ENCODE measurements around the gene DOCK2. TPM values are rescaled to one million over a fixed set of nuclear protein-coding genes. Genes with fewer than 3 reads are reported as not detected.

DOCK2 gene
- total RNA-seq, 4 donors from 2014 or later: 3.1 to 3.9 (median 3.3) TPM

GRCh38 chr5:169682026-169682425 lies 45.0 kb downstream of the DOCK2 start:
- TF ChIP-seq POLR2A (IDR thresholded peaks at IDR 0.05) (no peak), CTCF (IDR thresholded peaks at IDR 0.05) (no peak)
- 74 to 78% methylated on average over 2 of the region's 2 CpGs for WGBS, 2 donors
- DNase-seq (ENCODE audit: low spot score in 2 of 2): no peak
- no peak overlapping the region for H3K4me3 ChIP-seq (ENCODE audit: low read depth, poor library complexity, severe bottlenecking)
- intact Hi-C loops (cut with DNase I; ENCODE audit: low total_unique reads): no loop called here

- DNase-seq (ENCODE audit: low spot score in 2 of 2): no peak
- H3K4me3 ChIP-seq (ENCODE audit: low read depth, poor library complexity, severe bottlenecking): no peak overlapping the region
- WGBS, 2 donors: 59 to 75% methylated on average over 5 of the region's 5 CpGs
- TF ChIP-seq POLR2A (IDR thresholded peaks at IDR 0.05) (no peak), CTCF (IDR thresholded peaks at IDR 0.05) (no peak)
- intact Hi-C loops (cut with DNase I; ENCODE audit: low total_unique reads): no loop called here
These were observed 49.1 kb downstream of the DOCK2 start for GRCh38 chr5:169686137-169686536.

- TF ChIP-seq POLR2A (IDR thresholded peaks at IDR 0.05): no peak
- no peak for TF ChIP-seq CTCF (IDR thresholded peaks at IDR 0.05)
- H3K4me3 ChIP-seq (ENCODE audit: low read depth, poor library complexity, severe bottlenecking): no peak overlapping the region
- 45 to 54% methylated on average over 3 of the region's 3 CpGs for WGBS, 2 donors
- no peak for DNase-seq (ENCODE audit: low spot score in 2 of 2)
- intact Hi-C loops (cut with DNase I; ENCODE audit: low total_unique reads): no loop called here
These were observed 51.0 kb downstream of the DOCK2 start for GRCh38 chr5:169688106-169688505.

- WGBS, 2 donors: 24 to 26% methylated on average over 1 of the region's 1 CpG
- intact Hi-C loops (cut with DNase I; ENCODE audit: low total_unique reads): no loop called here
- TF ChIP-seq POLR2A (IDR thresholded peaks at IDR 0.05): no peak
- TF ChIP-seq CTCF (IDR thresholded peaks at IDR 0.05): no peak
- no peak overlapping the region for H3K4me3 ChIP-seq (ENCODE audit: low read depth, poor library complexity, severe bottlenecking)
- no peak for DNase-seq (ENCODE audit: low spot score in 2 of 2)
These were observed 54.4 kb downstream of the DOCK2 start for GRCh38 chr5:169691471-169691870.

DNA sequence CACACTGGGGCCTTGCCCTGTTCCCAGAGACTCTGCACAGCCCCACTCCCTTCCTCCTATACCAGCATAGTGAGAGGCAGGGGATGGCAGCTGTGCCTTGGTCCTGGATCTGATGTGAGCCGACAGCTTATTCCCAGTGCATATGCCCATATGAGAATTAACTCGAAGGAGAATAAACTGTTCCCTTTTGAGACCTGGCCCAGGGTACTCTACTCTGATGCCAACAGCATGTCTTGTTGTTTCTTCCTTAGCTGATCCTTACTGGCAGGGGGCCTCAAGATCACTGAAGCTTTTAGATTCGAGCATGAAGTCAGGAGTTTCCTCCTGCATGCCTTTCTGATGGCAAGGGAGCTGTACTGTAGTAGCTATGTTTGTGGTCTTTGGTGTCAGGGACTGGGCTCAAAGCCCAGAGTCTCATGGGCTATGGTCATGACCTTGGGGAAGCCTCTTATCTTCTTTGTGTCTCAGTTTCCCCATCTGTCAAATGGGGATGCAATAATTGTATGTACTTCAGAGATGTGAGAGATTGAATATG lies 57.1 kb downstream of the DOCK2 start:
- no peak overlapping the region for H3K4me3 ChIP-seq (ENCODE audit: low read depth, poor library complexity, severe bottlenecking)
- intact Hi-C loops (cut with DNase I; ENCODE audit: low total_unique reads): no loop called here
- TF ChIP-seq POLR2A (IDR thresholded peaks at IDR 0.05) (no peak), CTCF (IDR thresholded peaks at IDR 0.05) (no peak)
- 86 to 91% methylated on average over 3 of the region's 3 CpGs for WGBS, 2 donors
- DNase-seq (ENCODE audit: low spot score in 2 of 2): no peak

DNA sequence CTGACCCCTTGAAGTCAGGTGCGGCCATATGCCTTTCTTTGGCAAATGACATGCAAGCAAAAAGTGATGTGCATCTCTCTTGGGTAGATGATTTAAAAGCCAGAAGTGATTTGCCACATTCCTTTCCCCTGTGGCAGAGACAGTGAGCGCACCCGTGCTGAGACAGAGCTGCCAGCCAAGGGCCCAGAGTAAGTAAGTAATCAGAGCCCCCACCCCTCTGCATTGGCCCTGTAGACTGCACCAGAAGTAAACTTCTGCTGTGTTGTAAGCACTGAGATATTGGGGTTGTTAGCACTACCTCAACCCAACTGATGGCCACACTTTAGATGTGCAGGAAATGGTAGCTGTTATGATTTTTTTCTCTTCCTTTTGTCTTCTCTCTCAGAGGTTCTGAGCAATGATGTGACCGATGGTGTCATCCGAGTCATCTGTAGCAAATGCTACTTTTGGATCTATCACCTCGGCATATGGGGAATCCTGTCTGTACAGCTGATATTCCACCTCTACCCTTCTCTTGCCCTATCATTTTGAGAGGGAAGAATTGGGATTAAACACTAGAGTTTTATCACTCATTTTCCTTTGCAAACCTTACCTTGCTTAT lies 58.0 kb downstream of the DOCK2 start:
- no peak overlapping the region for H3K4me3 ChIP-seq (ENCODE audit: low read depth, poor library complexity, severe bottlenecking)
- WGBS, 2 donors: 78 to 87% methylated on average over 6 of the region's 6 CpGs
- intact Hi-C loops (cut with DNase I; ENCODE audit: low total_unique reads): no loop called here
- TF ChIP-seq CTCF (IDR thresholded peaks at IDR 0.05) (no peak), POLR2A (IDR thresholded peaks at IDR 0.05) (no peak)
- DNase-seq (ENCODE audit: low spot score in 2 of 2): no peak

Data from lower leg skin (tissue), 4 donors.